GM18526 (cell line): ENCODE results near the gene ERMN.

Experiments used
- POLR2A ChIP-seq: IDR thresholded peaks from 3 replicates; pipeline ENCODE4 v1.6.1; 2011; ENCODE audit not compliant: insufficient read length; ENCODE audit errors: extremely low read depth

The ERMN gene

GRCh38 chr2:157336137-157337010 is 10.8 kb upstream of the ERMN start:
- TF ChIP-seq POLR2A, result no peak

GRCh38 chr2:157334797-157335196 is 9.2 kb upstream of the ERMN start:
- TF ChIP-seq POLR2A, result no peak

GRCh38 chr2:157334335-157334734 is 8.7 kb upstream of the ERMN start:
- no peak for TF ChIP-seq POLR2A

- no peak for TF ChIP-seq POLR2A
Observed at GRCh38 chr2:157333304-157334047, 7.9 kb upstream of the ERMN start.

- TF ChIP-seq POLR2A, result no peak
Observed at GRCh38 chr2:157329524-157329923, 3.9 kb upstream of the ERMN start.

- no peak for TF ChIP-seq POLR2A
Observed at GRCh38 chr2:157327621-157328500, 2.2 kb upstream of the ERMN start.

- TF ChIP-seq POLR2A, result no peak
Observed at GRCh38 chr2:157327200-157327599, 1.6 kb upstream of the ERMN start.

GRCh38 chr2:157326698-157327097 is 1.1 kb upstream of the ERMN start:
- TF ChIP-seq POLR2A, result no peak

GRCh38 chr2:157324331-157324843 is 1.2 kb downstream of the ERMN start:
- TF ChIP-seq POLR2A, result no peak

GRCh38 chr2:157322432-157322831 is 3.2 kb downstream of the ERMN start:
- TF ChIP-seq POLR2A, result no peak

GRCh38 chr2:157321466-157321865 is 4.2 kb downstream of the ERMN start:
- TF ChIP-seq POLR2A, result no peak

- no peak for TF ChIP-seq POLR2A
Observed at GRCh38 chr2:157320409-157320808, 5.2 kb downstream of the ERMN start.

- TF ChIP-seq POLR2A, result no peak
Observed at GRCh38 chr2:157319795-157320194, 5.8 kb downstream of the ERMN start.

- TF ChIP-seq POLR2A, result no peak
Observed at GRCh38 chr2:157318884-157319283, 6.7 kb downstream of the ERMN start.

GRCh38 chr2:157315901-157316300 is 9.7 kb downstream of the ERMN start:
- no peak for TF ChIP-seq POLR2A
